HG03575 (cell line): ENCODE results near the gene SPDYE16.
"Not testable (repeated sequence)": the region's sequence is repeated elsewhere in the genome, so short reads cannot be mapped to it uniquely, and the experiment has no call there.

ENCODE experiments used
- ATAC-seq: cut with Tn5 transposase; IDR thresholded peaks from one replicate; pipeline ENCODE4 v1.9.1; 2021; ENCODE audit not compliant: unreplicated experiment, insufficient number of reproducible peaks, low FRiP score; ENCODE audit errors: extremely low read depth

SPDYE16 gene

DNA sequence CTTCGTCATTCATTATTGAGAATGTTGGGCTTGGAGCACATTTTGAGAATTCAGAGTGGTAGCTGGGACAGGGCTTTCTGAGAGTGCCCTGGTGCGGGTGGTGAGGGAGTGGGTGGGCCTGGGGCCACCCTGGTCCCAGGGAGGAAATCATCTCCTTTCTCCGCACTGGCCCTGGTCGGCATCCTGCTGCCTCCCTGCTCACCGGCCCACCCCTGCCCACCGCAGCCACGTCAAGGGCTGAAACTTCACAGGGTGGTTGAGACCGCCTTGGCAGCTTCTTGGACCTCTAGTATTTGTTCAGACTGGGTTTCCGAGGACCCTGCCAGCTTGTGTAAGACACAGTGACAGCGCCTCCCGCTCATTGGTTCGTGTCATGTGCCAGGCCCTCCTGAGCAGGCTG, 58.6 kb downstream of the SPDYE16 start:
- not testable (repeated sequence) for ATAC-seq

- not testable (repeated sequence) for ATAC-seq
Measured at GRCh38 chr7:76483081-76483480, 60.0 kb downstream of the SPDYE16 start.

DNA sequence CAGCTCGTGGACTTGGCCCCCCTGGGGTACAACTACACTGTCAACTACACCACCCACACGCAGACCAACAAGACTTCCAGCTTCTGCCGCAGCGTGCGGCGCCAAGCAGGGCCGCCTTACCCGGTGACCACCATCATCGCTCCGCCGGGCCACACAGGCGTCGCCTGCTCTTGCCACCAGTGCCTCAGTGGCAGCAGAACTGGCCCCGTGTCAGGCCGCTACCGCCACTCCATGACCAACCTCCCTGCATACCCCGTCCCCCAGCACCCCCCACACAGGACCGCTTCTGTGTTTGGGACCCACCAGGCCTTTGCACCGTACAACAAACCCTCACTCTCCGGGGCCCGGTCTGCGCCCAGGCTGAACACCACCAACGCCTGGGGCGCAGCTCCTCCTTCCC, 60.4 kb downstream of the SPDYE16 start:
- ATAC-seq = not testable (repeated sequence)
